Measurements from ENCODE around the gene HIVEP3.
"Not testable (repeated sequence)": the region's sequence is repeated elsewhere in the genome, so short reads cannot be mapped to it uniquely, and the experiment has no call there.

The HIVEP3 gene

DNA sequence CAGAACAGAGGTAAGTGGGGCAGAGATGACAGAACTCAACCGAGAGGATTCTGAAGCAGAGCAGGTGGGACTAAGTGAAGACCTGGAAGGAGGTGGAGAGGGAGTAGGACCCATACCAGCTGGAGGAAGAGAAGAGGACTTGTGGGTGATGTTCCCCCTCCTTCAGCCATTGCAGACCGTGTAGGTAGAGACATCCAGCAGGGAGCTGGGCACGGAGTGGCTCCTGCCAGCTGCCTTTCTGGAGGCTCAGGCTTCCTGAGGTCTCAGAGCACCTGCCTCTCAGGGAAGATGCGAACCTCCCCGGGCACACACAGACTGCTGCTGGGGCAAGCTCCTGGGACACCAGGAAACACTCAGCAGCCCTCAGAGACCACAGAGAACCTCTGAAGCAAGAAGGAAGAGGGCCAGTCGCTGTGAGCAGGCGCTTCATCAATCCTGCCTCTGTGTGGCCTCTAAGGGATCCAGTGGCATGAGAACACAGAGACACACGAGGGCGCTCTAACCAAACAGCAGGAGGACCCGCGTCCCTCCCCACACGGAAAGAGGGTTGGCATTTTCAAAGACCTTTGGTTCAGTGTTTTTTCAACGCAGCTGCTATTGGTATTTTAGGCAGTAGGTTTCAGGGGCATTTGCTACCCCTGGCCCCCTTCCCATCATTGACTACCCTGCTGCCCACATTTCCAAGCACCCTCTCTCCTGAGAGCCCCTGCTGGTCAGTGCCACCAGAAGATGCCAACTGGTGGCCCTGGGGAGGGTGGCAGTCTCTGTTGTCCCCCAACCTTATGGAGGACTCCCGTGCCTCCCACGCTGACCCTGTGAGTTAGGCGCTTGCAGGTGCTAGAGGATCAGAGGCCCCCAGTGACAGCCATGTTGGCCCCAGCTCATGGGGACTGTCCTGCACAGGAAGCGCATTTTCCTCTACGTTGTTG lies 344.7 kb downstream of the HIVEP3 start:
- DNase-seq: peak; percentile 72 to 91 (median 86)

DNA sequence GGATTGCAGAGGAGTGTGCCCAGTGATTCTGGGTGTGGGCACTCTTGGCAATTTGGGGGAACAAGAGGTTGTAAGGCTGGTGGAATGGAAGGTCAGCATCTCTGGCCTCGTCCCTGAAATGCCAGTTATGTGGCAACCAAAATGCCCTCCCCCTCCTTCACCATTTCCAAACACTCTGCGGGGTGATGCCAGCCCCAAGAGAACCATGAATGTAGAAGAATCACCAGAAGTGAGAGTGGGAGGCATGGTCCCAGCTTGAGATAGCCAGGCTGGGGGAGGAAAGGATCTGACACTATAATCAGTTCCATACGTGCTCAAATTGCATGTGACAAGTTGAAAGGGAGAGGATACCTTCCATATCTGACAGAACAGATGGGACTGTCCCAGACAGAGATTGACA lies 345.5 kb downstream of the HIVEP3 start:
- no peak for DNase-seq

- DNase-seq: no peak
Observed at GRCh38 chr1:41572224-41572623, 346.5 kb downstream of the HIVEP3 start.

DNA sequence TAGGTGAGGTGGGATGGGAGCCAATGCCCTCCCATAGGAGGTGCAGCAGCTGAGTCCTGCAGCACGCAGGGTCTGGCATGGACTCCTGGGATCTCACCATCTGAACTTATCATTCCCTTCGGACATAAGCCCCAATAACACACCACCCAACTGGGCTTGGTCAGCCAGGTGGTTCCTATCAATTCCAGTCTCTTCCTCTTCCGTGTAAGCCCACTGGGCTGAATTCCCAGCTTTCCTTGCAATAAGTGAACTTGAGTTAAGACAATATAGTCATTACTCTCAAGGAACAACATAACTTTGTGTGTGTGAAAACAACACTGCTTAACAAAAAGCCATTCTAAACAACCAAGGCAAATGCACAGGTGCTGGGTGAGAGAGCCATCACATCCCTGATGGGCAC lies 347.7 kb downstream of the HIVEP3 start:
- DNase-seq: no peak

GRCh38 chr1:41568204-41568603 lies 350.5 kb downstream of the HIVEP3 start:
- DNase-seq: no peak

- DNase-seq: no peak
Observed at GRCh38 chr1:41566969-41567368, 351.8 kb downstream of the HIVEP3 start.

- no peak for DNase-seq
Observed at GRCh38 chr1:41566274-41566885, 352.3 kb downstream of the HIVEP3 start.

GRCh38 chr1:41564741-41565475 lies 353.8 kb downstream of the HIVEP3 start:
- DNase-seq: no peak

- DNase-seq: no peak
Observed at GRCh38 chr1:41562328-41562727, 356.4 kb downstream of the HIVEP3 start.

- no peak for DNase-seq
Observed at GRCh38 chr1:41560931-41561330, 357.8 kb downstream of the HIVEP3 start.

GRCh38 chr1:41560496-41560895 lies 358.2 kb downstream of the HIVEP3 start:
- DNase-seq: no peak

- DNase-seq: no peak
Observed at GRCh38 chr1:41559331-41559730, 359.4 kb downstream of the HIVEP3 start.

DNA sequence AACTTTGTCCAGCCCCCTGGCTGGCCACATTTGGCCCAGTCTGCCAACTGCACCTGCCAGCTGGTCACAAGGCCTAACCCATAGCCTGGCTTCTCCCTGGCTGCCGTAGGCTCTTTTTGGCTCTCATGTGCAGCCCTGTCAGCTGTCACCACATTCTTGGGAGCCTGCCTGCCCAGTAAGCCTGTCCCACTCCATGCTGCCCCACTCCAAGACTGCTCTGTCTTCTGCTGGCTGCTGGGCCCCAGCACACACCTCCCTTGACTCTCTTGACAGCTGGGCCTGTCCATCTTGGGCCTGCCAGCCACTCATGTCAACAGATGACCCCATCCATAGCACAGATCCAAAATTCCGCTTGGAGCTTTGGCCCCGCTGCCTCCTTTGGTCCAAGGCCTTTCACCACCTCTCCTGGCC lies 360.0 kb downstream of the HIVEP3 start:
- no peak for DNase-seq

GRCh38 chr1:41557751-41558455 lies 360.8 kb downstream of the HIVEP3 start:
- no peak for DNase-seq

- not testable (repeated sequence) for DNase-seq
Observed at GRCh38 chr1:41554746-41555145, 364.0 kb downstream of the HIVEP3 start.

DNA sequence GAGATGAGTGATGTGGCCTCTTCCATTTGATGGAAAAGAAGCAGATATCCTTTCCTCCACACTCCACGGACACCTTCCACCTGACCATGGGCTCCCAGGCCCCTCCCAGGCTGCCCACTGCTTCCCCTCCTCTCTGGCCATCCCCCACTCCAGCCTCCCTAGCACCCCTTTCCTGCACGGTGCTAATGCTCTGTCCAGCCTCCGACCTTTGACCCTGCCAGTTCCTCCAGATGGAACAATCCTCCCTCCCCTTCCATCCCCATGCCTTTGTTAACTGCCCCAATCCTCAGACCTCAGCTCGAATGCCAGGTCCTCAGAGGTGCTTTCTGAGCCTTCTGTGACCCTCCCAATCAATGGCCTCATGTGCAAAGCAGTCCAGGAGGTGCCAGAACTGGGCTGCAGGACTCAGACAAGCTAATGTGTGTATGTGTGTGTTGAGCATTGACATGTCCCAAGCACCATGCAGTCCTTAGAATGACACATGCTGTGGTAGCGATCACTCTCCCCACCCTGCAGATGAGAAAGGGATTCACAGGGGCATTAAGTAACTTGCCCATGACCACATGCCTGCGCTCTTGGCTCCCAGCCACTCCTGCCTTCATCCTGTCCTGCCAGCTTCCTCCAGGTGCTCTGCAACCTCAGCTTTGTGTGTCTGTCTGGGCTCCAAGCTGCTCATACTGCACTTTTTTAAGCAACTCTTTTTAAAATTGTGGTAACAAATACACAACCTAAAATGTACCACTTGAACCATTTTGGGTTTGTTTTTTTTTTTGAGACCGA lies 370.8 kb downstream of the HIVEP3 start:
- no peak for DNase-seq

- no peak for DNase-seq
Observed at GRCh38 chr1:41547336-41547735, 371.4 kb downstream of the HIVEP3 start.

DNA sequence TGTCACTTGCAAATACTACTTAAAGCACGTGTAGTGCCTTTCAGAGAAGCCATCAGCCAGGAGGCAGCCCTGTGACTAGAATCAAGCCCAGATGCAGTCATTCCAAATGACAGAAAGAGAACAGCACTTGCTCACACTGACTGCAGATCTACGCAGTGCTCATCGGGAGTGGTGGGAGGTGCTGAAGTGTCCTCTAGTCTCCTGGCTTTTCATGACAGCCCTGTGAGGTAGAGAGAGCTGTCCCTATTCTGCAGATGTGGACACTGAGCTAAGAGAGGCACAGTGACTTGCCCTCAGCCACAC lies 371.9 kb downstream of the HIVEP3 start:
- no peak for DNase-seq

- DNase-seq: no peak
Observed at GRCh38 chr1:41545996-41546832, 372.5 kb downstream of the HIVEP3 start.

DNA sequence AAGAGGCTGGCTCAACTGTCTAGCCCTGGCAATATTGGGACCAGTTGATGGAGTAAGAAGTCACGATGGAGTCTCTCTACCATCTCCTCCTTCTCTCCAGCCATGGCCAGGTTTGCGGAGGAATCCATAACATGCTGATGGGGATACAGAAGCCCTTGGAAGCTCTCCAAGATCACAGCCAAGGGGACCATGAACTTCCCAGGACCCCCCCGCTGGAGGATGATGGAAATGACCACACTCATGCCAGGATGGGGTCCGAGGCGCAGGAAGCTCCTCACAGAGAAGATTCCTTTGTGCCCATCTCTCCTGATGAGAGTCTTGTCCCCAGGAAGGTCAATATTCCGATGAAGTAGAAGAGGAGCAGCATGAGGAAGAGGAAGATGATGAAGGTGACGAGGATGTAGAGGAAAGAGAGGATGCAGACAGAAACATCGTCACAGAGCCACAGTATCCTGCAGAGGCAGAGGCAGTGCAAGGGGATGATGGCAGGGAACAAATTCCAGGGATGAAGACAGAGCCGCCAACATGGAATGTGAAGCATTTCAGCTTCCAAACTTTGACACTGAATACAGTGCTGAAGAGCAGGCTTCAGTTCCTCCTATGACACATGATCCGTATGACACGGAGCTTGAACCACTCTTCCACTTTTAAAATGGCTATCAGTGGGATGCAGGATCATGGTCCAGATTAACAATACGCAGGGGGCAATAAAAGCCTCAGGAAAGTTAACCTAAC lies 376.4 kb downstream of the HIVEP3 start:
- DNase-seq: no peak

- DNase-seq: no peak
Observed at GRCh38 chr1:41541592-41541952, 377.1 kb downstream of the HIVEP3 start.

Measured in NCI-H1417 (cell line).